ENCODE results near the gene FOXP1.

- TF ChIP-seq, protein P1, sequence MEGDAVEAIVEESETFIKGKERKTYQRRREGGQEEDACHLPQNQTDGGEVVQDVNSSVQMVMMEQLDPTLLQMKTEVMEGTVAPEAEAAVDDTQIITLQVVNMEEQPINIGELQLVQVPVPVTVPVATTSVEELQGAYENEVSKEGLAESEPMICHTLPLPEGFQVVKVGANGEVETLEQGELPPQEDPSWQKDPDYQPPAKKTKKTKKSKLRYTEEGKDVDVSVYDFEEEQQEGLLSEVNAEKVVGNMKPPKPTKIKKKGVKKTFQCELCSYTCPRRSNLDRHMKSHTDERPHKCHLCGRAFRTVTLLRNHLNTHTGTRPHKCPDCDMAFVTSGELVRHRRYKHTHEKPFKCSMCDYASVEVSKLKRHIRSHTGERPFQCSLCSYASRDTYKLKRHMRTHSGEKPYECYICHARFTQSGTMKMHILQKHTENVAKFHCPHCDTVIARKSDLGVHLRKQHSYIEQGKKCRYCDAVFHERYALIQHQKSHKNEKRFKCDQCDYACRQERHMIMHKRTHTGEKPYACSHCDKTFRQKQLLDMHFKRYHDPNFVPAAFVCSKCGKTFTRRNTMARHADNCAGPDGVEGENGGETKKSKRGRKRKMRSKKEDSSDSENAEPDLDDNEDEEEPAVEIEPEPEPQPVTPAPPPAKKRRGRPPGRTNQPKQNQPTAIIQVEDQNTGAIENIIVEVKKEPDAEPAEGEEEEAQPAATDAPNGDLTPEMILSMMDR (IDR thresholded peaks at IDR 0.05): no peak
- TF ChIP-seq POLR2A (IDR thresholded peaks at IDR 0.05): no peak
These were observed 216.4 kb downstream of the FOXP1 start for GRCh38 chr3:71366988-71367604.

Data from uterus (tissue), 2 donors.